SH-SY5Y (cell line): ENCODE measurements around the gene XK.

ENCODE experiments used
- GATA2 ChIP-seq: IDR thresholded peaks from 2 replicates; pipeline ENCODE4 v1.6.1; 2011; ENCODE audit warnings: mild to moderate bottlenecking, low read depth, low read length
- GATA3 ChIP-seq: IDR thresholded peaks from 2 replicates; pipeline ENCODE4 v1.6.1; 2011; ENCODE audit warnings: low read depth, mild to moderate bottlenecking, low read length, moderate library complexity

- TF ChIP-seq GATA3 (no peak), GATA2 (no peak)
Observed at GRCh38 chrX:37726346-37726745, 40.8 kb downstream of the XK start.
